Measurements from ENCODE around the gene PLEKHG5. TPM values are rescaled to one million over a fixed set of nuclear protein-coding genes. Genes with fewer than 3 reads are reported as not detected.

PLEKHG5 gene
- total RNA-seq, 1 experiment from 2014 or later = 32.3 TPM

DNA sequence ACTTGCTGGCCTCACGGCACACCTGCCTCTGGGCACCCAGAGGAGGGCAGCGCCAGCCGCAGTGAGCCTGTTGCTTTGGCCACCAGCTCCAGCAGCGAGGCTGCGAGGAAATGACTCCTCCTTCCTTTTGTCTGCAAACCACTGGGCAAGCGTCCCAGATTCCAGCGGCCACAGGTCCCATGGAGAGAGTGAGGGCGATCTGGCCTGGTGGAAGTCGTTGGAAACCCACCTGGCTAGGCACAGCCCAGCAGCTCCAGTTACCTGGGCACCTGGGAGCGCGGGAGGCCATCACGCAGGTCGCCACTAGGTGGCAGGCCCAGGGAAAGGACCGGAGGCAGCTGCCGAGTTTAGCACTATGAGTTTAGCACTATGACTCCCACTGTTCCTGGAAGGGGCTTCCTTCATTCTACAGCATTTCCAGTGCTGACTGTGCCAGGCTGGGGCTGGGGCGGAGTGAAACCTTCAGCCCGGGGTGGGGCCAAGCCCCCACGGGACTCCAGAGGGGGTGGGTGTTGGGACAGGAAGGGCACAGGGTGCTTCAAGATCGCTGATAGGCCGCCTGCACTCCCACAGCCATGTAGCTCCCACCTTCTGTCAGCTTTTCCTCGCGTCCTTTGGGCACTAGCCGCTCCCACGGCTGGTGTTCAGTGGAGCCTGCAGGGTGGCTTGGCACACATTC, 68.0 kb downstream of the PLEKHG5 start:
- no TSS peak for BruUV-seq (replicated peaks)
- no peak overlapping the region for H3K4me3 Mint-ChIP-seq (ENCODE audit: unreplicated experiment)

GRCh38 chr1:6421266-6421665, 70.2 kb downstream of the PLEKHG5 start:
- H3K4me1 Mint-ChIP-seq (ENCODE audit: insufficient read depth, unreplicated experiment) = peaks cover 17% of the 10 kb centered on the region
- DNase-seq (ENCODE audit: unreplicated experiment) = no peak
- H3K4me3 Mint-ChIP-seq (ENCODE audit: unreplicated experiment) = no peak overlapping the region
- POLR2A ChIA-PET = interaction anchor here (0.6 to 1.6 kb wide), 2 partner anchors 14 to 182 kb away, joined by 3 to 6 read pairs; no protein-coding TSS in a partner anchor
- TF ChIP-seq CTCF (IDR thresholded peaks at IDR 0.05; ENCODE audit: unreplicated experiment) = no peak
- no TSS peak for BruUV-seq (replicated peaks)
- no peaks in the 10 kb centered on the region for H3K36me3 Mint-ChIP-seq (ENCODE audit: insufficient read depth, unreplicated experiment)
- H3K9me3 Mint-ChIP-seq (ENCODE audit: unreplicated experiment) = no peaks in the 10 kb centered on the region
- intact Hi-C loops (cut with micrococcal nuclease) = no loop called here
- CTCF ChIA-PET = interaction anchor here (0.5 to 5.7 kb wide), 9 partner anchors 11 to 188 kb away, joined by 3 to 118 read pairs (median 3); partner anchors contain the start of gene PLEKHG5
- H3K27me3 Mint-ChIP-seq (ENCODE audit: insufficient read depth, unreplicated experiment) = no peaks in the 10 kb centered on the region
- H3K27ac Mint-ChIP-seq (ENCODE audit: low read depth, unreplicated experiment) = no peak overlapping the region

More for the DNA sequence above, 68.0 kb downstream of the PLEKHG5 start:
- Mint-ChIP-seq H3K4me1 (ENCODE audit: insufficient read depth, unreplicated experiment) (peaks cover 25% of the 10 kb centered on the region), H3K9me3 (ENCODE audit: unreplicated experiment) (no peaks in the 10 kb centered on the region), H3K27ac (ENCODE audit: low read depth, unreplicated experiment) (no peak overlapping the region), H3K36me3 (ENCODE audit: insufficient read depth, unreplicated experiment) (no peaks in the 10 kb centered on the region), H3K27me3 (ENCODE audit: insufficient read depth, unreplicated experiment) (no peaks in the 10 kb centered on the region)
- POLR2A ChIA-PET = interaction anchor here (0.6 to 2.5 kb wide), 7 partner anchors 9 to 71 kb away, joined by 3 to 26 read pairs (median 4); partner anchors contain the start of genes ACOT7 and PLEKHG5
- CTCF ChIA-PET = interaction anchor here (0.6 to 5.7 kb wide), 31 partner anchors 9 to 441 kb away, joined by 3 to 118 read pairs (median 4); no protein-coding TSS in a partner anchor
- peak; percentile 66 for TF ChIP-seq CTCF (IDR thresholded peaks at IDR 0.05; ENCODE audit: unreplicated experiment)
- DNase-seq (ENCODE audit: unreplicated experiment) = peak; percentile 91
- intact Hi-C loops (cut with micrococcal nuclease) = loop anchor here (1.0 to 2.0 kb wide), 2 partner anchors 15 to 51 kb away; no protein-coding TSS in a partner anchor

- Mint-ChIP-seq H3K9me3 (ENCODE audit: unreplicated experiment) (no peaks in the 10 kb centered on the region), H3K4me1 (ENCODE audit: insufficient read depth, unreplicated experiment) (peaks cover 23% of the 10 kb centered on the region), H3K36me3 (ENCODE audit: insufficient read depth, unreplicated experiment) (no peaks in the 10 kb centered on the region), H3K4me3 (ENCODE audit: unreplicated experiment) (no peak overlapping the region), H3K27ac (ENCODE audit: low read depth, unreplicated experiment) (no peak overlapping the region), H3K27me3 (ENCODE audit: insufficient read depth, unreplicated experiment) (no peaks in the 10 kb centered on the region)
- no peak for DNase-seq (ENCODE audit: unreplicated experiment)
- CTCF ChIA-PET = interaction anchor here (0.5 to 5.7 kb wide), 8 partner anchors 10 to 190 kb away, joined by 3 to 118 read pairs (median 3); partner anchors contain the start of gene PLEKHG5
- TF ChIP-seq CTCF (IDR thresholded peaks at IDR 0.05; ENCODE audit: unreplicated experiment) = no peak
- POLR2A ChIA-PET = interaction anchor here (1.6 to 1.7 kb wide), 2 partner anchors 34 to 53 kb away, joined by 4 read pairs; no protein-coding TSS in a partner anchor
- intact Hi-C loops (cut with micrococcal nuclease) = no loop called here
- BruUV-seq (replicated peaks) = no TSS peak
Observed at GRCh38 chr1:6420454-6421042, 70.9 kb downstream of the PLEKHG5 start.
